Subcutaneous adipose tissue (tissue), 4 donors: ENCODE measurements around the gene ANKMY2. TPM values are rescaled to one million over a fixed set of nuclear protein-coding genes. Genes with fewer than 3 reads are reported as not detected.

Experiments used
- CTCF ChIP-seq: fragments of 450-650 bp; IDR thresholded peaks from one replicate; pipeline ENCODE4 v1.5.1; 2016; ENCODE audit warnings: low read depth, mild to moderate bottlenecking, control low read depth, antibody characterized with exemption, moderate library complexity
- total RNA-seq, 4 donors: library from RNA; depleted of rRNA; stranded (reverse); fragments of >200 nt; gene quantifications; one replicate each; pipeline ENCODE4 v1.1.0, GENCODE V29; 2016

The ANKMY2 gene
- total RNA-seq, 4 donors from 2014 or later, result 19.2 to 24.9 (median 21.1) TPM

- TF ChIP-seq CTCF, result no peak
Measured at GRCh38 chr7:16646472-16647072, 1.0 kb upstream of the ANKMY2 start.

GRCh38 chr7:16644636-16645592 lies 640 bp downstream of the ANKMY2 start:
- TF ChIP-seq CTCF, result no peak

GRCh38 chr7:16644157-16644556 lies 1.4 kb downstream of the ANKMY2 start:
- TF ChIP-seq CTCF, result no peak

GRCh38 chr7:16638282-16639280 lies 7.0 kb downstream of the ANKMY2 start:
- no peak for TF ChIP-seq CTCF

GRCh38 chr7:16637379-16637778 lies 8.2 kb downstream of the ANKMY2 start:
- TF ChIP-seq CTCF, result no peak

- no peak for TF ChIP-seq CTCF
Measured at GRCh38 chr7:16636555-16637101, 8.9 kb downstream of the ANKMY2 start.
